Coronary artery (tissue), 2 donors: Measurements from ENCODE around the gene HSPA1A.

ENCODE experiments used
- DNase-seq: peaks from one replicate; pipeline ENCODE4 v3.0.0-alpha.2; 2017; ENCODE audit warnings: low spot score
- H3K27ac ChIP-seq, 2 donors: fragments of 200-600 bp; sonication (generic); one replicate each; pipeline ENCODE4 v1.5.1; 2016 to 2019
- H3K4me3 ChIP-seq: fragments of 200-600 bp; sonication (generic); 2 replicates; pipeline ENCODE4 v1.5.1; 2016; ENCODE audit warnings: mild to moderate bottlenecking, moderate library complexity
- CTCF ChIP-seq: fragments of 200-600 bp; sonication (generic); IDR thresholded peaks from one replicate; pipeline ENCODE4 v1.5.1; 2019; ENCODE audit warnings: antibody characterized with exemption

Gene HSPA1A

GRCh38 chr6:31815025-31815838 is at the start of gene HSPA1A, which contains the start of gene HSPA1L:
Gene HSPA1A, plus strand, starts transcription at chr6:31815543. Its CDS starts 214 bp downstream, at chr6:31815757.
Gene HSPA1L, minus strand, starts transcription at chr6:31815283. Its CDS starts 3,311 bp downstream, at chr6:31811972.
- H3K4me3 ChIP-seq: peak within 1 kb of the TSS; percentile 71
- TF ChIP-seq CTCF: no peak
- peak within 1 kb of the TSS; percentile 97 to 100 for H3K27ac ChIP-seq
- peak; percentile 98 for DNase-seq

- TF ChIP-seq CTCF: no peak
- Histone ChIP-seq H3K27ac (no peak overlapping the region), H3K4me3 (no peak overlapping the region)
- no peak for DNase-seq
Observed at GRCh38 chr6:31765559-31765909, 49.8 kb upstream of the HSPA1A start.

GRCh38 chr6:31765910-31766794 is 49.2 kb upstream of the HSPA1A start:
- peak overlapping the region; percentile 51 for H3K4me3 ChIP-seq
- H3K27ac ChIP-seq: no peak overlapping the region
- no peak for DNase-seq
- no peak for TF ChIP-seq CTCF

- TF ChIP-seq CTCF: no peak
- Histone ChIP-seq H3K27ac (no peak overlapping the region), H3K4me3 (no peak overlapping the region)
- no peak for DNase-seq
Observed at GRCh38 chr6:31767096-31767645, 48.2 kb upstream of the HSPA1A start.

- Histone ChIP-seq H3K4me3 (no peak overlapping the region), H3K27ac (peak overlapping the region in 1 of 2 donors; percentile 60)
- DNase-seq: no peak
- TF ChIP-seq CTCF: no peak
Observed at GRCh38 chr6:31768363-31769257, 46.7 kb upstream of the HSPA1A start.

GRCh38 chr6:31769684-31770371 is 45.5 kb upstream of the HSPA1A start:
- DNase-seq: no peak

More at GRCh38 chr6:31769684-31770371, 45.5 kb upstream of the HSPA1A start:
- peak; percentile 38 for TF ChIP-seq CTCF
- no peak overlapping the region for H3K27ac ChIP-seq
- no peak overlapping the region for H3K4me3 ChIP-seq
